Measurements from ENCODE around the gene SPSB1. TPM values are rescaled to one million over a fixed set of nuclear protein-coding genes. Genes with fewer than 3 reads are reported as not detected.

Gene SPSB1
- total RNA-seq, 6 experiments from 2014 or later: 7.7 to 121 (median 37.0) TPM

DNA sequence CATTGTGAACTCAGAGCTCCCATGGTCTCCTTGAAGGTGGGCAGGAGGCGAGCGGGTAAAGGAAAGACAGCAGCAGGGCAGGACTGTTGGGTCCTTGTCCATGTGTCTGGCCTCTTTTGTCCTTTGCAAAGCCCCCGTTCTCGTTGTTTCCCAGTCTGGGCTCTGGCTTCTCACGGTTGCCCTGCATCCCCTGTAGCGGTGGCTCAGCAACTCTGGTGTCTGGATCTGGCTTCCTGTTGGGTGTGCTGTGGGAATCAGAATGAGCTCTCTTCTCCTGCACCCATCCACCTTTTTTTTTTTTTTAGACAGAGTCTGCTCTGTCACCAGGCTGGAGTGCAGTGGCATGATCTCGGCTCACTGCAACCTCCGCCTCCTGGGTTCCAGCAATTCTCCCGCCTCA, 47.0 kb upstream of the SPSB1 start:
- ATAC-seq: no peak
- H3K27ac ChIP-seq: peak overlapping the region in 2 of 3 donors; percentile 10 to 20
- peaks cover 0 to 74% (median 32%) of the 10 kb centered on the region in 4 donors for H3K4me1 ChIP-seq

DNA sequence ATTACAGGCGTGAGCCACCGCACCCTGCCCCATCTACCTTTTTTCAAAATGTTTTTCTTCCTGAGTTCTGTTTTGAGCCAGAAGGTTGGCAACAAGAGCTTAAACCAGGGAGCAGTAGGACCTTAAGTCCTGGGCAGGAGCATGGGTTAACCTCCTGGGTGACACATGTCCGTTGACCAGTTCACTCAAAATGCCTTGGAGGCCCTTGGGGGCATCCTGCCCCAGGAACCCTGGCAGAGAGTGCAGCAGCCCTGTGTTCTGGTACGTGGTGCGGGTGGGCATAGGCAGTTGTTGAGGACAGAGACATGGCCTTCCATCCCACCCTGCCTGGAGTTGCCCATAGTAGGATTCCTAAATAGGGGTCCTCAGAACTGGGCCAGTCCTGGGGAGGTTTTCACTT, 46.5 kb upstream of the SPSB1 start:
- Histone ChIP-seq H3K4me3 (no peak overlapping the region), H3K9me3 (no peaks in the 10 kb centered on the region), H3K27ac (peak overlapping the region in 1 of 3 donors; percentile 10), H3K4me1 (peaks cover 0 to 80% (median 35%) of the 10 kb centered on the region in 4 donors), H3K36me3 (peaks cover 6 to 37% (median 20%) of the 10 kb centered on the region in 4 donors), H3K27me3 (no peaks in the 10 kb centered on the region)
- ATAC-seq (no peak), DNase-seq (no peak)
- TF ChIP-seq, protein P1, sequence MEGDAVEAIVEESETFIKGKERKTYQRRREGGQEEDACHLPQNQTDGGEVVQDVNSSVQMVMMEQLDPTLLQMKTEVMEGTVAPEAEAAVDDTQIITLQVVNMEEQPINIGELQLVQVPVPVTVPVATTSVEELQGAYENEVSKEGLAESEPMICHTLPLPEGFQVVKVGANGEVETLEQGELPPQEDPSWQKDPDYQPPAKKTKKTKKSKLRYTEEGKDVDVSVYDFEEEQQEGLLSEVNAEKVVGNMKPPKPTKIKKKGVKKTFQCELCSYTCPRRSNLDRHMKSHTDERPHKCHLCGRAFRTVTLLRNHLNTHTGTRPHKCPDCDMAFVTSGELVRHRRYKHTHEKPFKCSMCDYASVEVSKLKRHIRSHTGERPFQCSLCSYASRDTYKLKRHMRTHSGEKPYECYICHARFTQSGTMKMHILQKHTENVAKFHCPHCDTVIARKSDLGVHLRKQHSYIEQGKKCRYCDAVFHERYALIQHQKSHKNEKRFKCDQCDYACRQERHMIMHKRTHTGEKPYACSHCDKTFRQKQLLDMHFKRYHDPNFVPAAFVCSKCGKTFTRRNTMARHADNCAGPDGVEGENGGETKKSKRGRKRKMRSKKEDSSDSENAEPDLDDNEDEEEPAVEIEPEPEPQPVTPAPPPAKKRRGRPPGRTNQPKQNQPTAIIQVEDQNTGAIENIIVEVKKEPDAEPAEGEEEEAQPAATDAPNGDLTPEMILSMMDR (IDR thresholded peaks at IDR 0.05): no peak
- no peak for TF ChIP-seq POLR2A (IDR thresholded peaks at IDR 0.05)
- intact Hi-C loops (cut with DNase I): no loop called here
- 94% methylated on average over 2 of the region's 5 CpGs for WGBS (ENCODE audit: insufficient coverage, low coverage, low lambda C conversion rate, missing lambda C conversion rate)

More for the DNA sequence above, 47.0 kb upstream of the SPSB1 start:
- H3K27me3 ChIP-seq: no peaks in the 10 kb centered on the region
- intact Hi-C loops (cut with DNase I): no loop called here
- WGBS (ENCODE audit: insufficient coverage, low coverage, low lambda C conversion rate, missing lambda C conversion rate): no CpG with 5 or more reads among the region's 9 CpGs
- H3K36me3 ChIP-seq: peaks cover 6 to 32% (median 20%) of the 10 kb centered on the region in 4 donors
- no peak for DNase-seq
- no peaks in the 10 kb centered on the region for H3K9me3 ChIP-seq
- H3K4me3 ChIP-seq: no peak overlapping the region
- TF ChIP-seq, protein P1 (IDR thresholded peaks at IDR 0.05): no peak
- peak; percentile 23 for TF ChIP-seq POLR2A (IDR thresholded peaks at IDR 0.05)

DNA sequence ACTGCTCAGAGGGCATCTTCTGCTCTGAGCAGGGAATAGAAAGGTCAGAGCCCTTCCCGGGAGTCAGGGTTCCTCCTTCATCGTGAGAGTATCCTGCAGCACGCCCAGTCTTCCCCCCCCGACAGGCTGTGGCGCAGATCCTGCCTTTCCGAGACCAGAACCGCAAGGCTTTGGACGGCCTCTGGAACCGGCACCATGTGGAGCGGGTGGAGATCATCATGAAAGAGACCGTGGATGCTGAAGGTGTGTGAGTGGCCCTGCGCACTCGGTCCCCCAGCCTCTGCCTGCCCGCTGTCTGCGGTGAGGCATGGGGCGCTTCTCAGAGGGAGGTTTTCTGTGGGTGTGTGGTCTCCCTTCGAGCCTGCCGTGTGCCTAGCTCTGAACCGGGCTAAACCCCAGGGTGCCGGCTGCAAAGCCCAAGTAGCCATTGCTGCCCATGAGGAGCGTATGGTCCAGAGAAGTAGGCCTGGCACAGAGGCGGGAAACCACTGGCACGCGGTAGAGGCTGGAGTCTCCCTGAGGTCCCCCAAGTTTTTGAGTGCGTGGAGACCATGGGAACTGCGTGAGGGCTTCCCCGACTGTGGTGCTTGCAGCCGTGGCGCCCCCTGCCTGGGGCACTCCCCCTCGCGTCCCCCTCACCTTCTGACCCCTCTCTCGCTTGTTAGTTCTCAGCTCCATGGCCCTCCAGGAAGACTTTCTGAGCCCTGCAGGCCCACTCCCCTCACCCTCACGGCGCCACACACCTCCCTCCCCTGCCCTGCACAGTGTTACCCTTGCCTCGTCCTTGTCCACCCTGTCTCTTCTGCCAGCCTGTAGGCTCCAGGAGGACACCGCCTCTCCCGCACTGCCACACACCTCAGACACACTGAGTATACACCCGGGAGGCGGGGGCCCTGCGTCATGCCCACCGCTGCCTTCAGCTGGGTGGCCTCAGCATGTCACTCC, 45.6 kb upstream of the SPSB1 start:
- Histone ChIP-seq H3K4me3 (no peak overlapping the region), H3K4me1 (peaks cover 0 to 89% (median 39%) of the 10 kb centered on the region in 4 donors), H3K36me3 (peaks cover 6 to 37% (median 21%) of the 10 kb centered on the region in 4 donors), H3K9me3 (no peaks in the 10 kb centered on the region), H3K27ac (peak overlapping the region in 2 of 3 donors; percentile 62 to 65), H3K27me3 (no peaks in the 10 kb centered on the region)
- DNase-seq: no peak
- intact Hi-C loops (cut with DNase I): no loop called here
- 70% methylated on average over 11 of the region's 41 CpGs for WGBS (ENCODE audit: insufficient coverage, low coverage, low lambda C conversion rate, missing lambda C conversion rate)
- ATAC-seq: no peak
- no peak for TF ChIP-seq POLR2A (IDR thresholded peaks at IDR 0.05)
- TF ChIP-seq, protein P1 (IDR thresholded peaks at IDR 0.05): no peak

DNA sequence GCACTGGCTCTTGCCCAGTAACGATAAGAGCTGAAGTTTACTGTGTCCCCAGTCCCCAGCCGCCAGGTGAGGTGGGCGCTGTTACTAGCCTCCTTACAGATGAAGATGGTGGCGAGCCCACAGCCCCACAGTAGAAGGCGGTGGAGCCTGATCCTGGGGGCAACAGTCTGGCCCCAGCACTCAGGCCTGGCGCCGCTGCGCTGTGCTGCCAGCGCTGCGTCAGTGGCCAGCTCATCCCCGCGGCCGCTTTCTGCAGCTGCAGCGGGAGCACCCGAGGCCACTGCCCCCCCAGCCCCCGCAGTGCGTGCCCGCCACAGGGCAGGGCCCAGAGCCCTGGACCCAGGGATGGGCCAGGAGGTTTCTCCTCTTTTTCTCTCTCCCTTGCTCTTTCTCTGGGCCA, 44.8 kb upstream of the SPSB1 start:
- Histone ChIP-seq H3K27ac (peak overlapping the region in 2 of 3 donors; percentile 62 to 65), H3K4me1 (peaks cover 0 to 96% (median 43%) of the 10 kb centered on the region in 4 donors), H3K4me3 (no peak overlapping the region), H3K9me3 (no peaks in the 10 kb centered on the region), H3K36me3 (peaks cover 6 to 37% (median 23%) of the 10 kb centered on the region in 4 donors), H3K27me3 (no peaks in the 10 kb centered on the region)
- peak in 2 of 4 donors; percentile 1 to 2 for ATAC-seq
- 7% methylated on average over 3 of the region's 18 CpGs for WGBS (ENCODE audit: insufficient coverage, low coverage, low lambda C conversion rate, missing lambda C conversion rate)
- peak in 1 of 3 donors; percentile 35 for DNase-seq
- no peak for TF ChIP-seq POLR2A (IDR thresholded peaks at IDR 0.05)
- TF ChIP-seq, protein P1 (IDR thresholded peaks at IDR 0.05): no peak
- intact Hi-C loops (cut with DNase I): no loop called here

Measured in right lobe of liver (tissue), 6 donors.